ENCODE results near the gene CUX1.
"Not testable (repeated sequence)": the region's sequence is repeated elsewhere in the genome, so short reads cannot be mapped to it uniquely, and the experiment has no call there.

CUX1 gene

DNA sequence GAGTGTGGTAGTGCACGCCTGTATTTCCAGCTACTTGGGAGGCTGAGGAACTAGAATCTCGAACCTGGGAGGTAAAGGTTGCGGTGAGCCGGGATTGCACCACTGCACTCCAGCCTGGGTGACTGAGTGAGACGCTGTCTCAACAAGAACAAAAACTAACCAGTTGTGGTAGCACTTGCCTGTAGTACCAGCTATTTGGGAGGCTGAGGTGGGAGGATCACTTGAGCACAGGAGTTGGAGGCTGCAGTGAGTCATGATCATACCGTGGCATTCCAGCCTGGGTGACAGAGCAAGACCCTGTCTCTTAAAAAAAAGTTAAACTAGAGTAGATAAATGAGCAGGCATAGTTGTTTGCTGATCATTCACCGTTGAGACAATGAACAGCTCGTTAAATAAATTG lies 48.9 kb downstream of the CUX1 start:
- Histone ChIP-seq H3K4me1 (ENCODE audit: insufficient read depth, poor library complexity, severe bottlenecking) (peaks cover 17% of the 10 kb centered on the region), H3K9me3 (ENCODE audit: severe bottlenecking) (no peaks in the 10 kb centered on the region), H3K4me3 (ENCODE audit: severe bottlenecking) (no peak overlapping the region), H3K36me3 (ENCODE audit: low read depth) (no peaks in the 10 kb centered on the region), H3K27ac (ENCODE audit: poor library complexity, severe bottlenecking) (no peak overlapping the region), H3K27me3 (ENCODE audit: insufficient read depth, poor library complexity, severe bottlenecking) (no peaks in the 10 kb centered on the region)
- TF ChIP-seq, protein P1, sequence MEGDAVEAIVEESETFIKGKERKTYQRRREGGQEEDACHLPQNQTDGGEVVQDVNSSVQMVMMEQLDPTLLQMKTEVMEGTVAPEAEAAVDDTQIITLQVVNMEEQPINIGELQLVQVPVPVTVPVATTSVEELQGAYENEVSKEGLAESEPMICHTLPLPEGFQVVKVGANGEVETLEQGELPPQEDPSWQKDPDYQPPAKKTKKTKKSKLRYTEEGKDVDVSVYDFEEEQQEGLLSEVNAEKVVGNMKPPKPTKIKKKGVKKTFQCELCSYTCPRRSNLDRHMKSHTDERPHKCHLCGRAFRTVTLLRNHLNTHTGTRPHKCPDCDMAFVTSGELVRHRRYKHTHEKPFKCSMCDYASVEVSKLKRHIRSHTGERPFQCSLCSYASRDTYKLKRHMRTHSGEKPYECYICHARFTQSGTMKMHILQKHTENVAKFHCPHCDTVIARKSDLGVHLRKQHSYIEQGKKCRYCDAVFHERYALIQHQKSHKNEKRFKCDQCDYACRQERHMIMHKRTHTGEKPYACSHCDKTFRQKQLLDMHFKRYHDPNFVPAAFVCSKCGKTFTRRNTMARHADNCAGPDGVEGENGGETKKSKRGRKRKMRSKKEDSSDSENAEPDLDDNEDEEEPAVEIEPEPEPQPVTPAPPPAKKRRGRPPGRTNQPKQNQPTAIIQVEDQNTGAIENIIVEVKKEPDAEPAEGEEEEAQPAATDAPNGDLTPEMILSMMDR (IDR thresholded peaks at IDR 0.05; ENCODE audit: poor library complexity, severe bottlenecking): no peak
- no peak for DNase-seq (ENCODE audit: low spot score)
- ATAC-seq (ENCODE audit: low read depth): no peak

DNA sequence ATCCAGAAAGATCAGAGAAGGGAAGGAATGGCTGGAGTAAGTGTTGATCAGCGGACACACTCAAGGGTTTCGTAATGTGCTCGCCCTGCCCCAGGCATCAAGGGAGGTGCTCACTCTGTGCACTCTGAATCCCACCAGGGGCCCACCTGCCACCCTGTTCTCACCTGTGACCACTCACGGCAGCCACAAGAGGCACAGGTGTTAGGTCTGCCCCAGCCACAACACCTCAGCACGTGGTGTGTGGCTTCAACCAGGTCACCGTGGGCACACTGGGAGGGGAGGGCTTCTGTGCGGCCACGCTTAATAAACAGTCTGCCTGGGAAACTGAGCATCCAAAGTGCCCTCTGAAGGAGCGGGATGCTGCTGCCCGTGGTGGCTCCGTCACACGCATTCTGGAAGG lies 49.8 kb downstream of the CUX1 start:
- Histone ChIP-seq H3K4me3 (ENCODE audit: severe bottlenecking) (no peak overlapping the region), H3K27me3 (ENCODE audit: insufficient read depth, poor library complexity, severe bottlenecking) (no peaks in the 10 kb centered on the region), H3K36me3 (ENCODE audit: low read depth) (no peaks in the 10 kb centered on the region), H3K9me3 (ENCODE audit: severe bottlenecking) (no peaks in the 10 kb centered on the region), H3K27ac (ENCODE audit: poor library complexity, severe bottlenecking) (no peak overlapping the region), H3K4me1 (ENCODE audit: insufficient read depth, poor library complexity, severe bottlenecking) (peaks cover 17% of the 10 kb centered on the region)
- ATAC-seq (ENCODE audit: low read depth) (no peak), DNase-seq (ENCODE audit: low spot score) (no peak)
- TF ChIP-seq, protein P1 (IDR thresholded peaks at IDR 0.05; ENCODE audit: poor library complexity, severe bottlenecking): no peak

DNA sequence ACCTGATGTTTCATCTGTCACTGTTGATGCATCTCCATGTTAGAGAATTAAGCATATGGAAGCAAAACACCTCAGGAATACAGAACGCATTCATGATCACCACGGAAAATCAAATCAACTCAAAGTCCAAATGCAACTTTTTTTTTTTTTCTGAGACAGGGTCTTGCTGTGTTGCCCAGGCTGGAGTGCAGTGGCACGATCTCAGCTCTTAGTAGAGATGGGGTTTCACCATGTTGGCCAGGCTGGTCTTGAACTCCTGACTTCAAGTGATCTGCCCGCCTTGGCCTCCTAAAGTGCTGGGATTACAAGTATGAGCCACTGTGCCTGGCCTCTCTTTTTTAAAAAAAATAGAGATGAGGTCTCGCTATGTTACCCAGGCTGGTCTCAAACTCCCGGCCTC lies 50.3 kb downstream of the CUX1 start:
- H3K36me3 ChIP-seq (ENCODE audit: low read depth); DNase-seq (ENCODE audit: low spot score); H3K27ac ChIP-seq (ENCODE audit: poor library complexity, severe bottlenecking); H3K27me3 ChIP-seq (ENCODE audit: insufficient read depth, poor library complexity, severe bottlenecking); H3K9me3 ChIP-seq (ENCODE audit: severe bottlenecking); H3K4me3 ChIP-seq (ENCODE audit: severe bottlenecking); ATAC-seq (ENCODE audit: low read depth): not testable (repeated sequence)
- peaks cover 17% of the 10 kb centered on the region for H3K4me1 ChIP-seq (ENCODE audit: insufficient read depth, poor library complexity, severe bottlenecking)

DNA sequence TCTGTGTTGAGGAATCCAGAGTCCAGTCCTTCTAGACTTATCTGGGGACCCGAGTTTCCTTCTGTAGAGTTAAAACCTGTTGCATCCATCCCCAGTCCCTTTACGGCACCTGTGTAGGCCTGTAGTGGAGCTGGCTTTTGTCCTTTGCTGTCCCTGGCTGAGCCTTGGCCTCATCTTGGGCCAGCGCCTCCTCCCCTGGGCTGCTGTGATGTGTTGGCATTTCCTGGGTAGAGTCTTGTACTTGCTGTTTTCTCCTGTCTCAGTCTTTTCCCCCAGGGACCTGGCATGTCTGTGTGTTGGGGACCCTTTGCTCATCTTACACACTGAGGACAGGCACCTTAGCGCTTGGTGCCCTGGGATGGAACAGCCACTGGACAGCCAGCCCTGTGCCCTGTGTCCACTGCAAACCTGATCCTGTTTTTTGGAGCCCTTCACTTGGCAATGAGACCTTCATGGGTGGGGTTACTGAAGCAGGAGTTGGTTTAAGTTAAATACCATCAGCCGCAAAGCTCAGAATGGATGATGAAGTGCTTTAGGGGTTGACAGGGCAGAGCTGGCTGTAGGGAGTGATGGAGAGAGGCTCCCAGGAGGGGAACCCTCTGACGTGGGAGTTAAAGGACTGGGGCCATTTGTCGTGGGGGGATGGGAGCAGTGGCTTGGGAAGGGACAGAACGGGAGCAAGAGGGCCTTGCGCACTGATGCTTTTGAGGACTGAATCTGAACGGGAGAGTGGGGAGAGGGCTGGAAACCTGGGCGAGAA lies 50.9 kb downstream of the CUX1 start:
- no peak for ATAC-seq (ENCODE audit: low read depth)

DNA sequence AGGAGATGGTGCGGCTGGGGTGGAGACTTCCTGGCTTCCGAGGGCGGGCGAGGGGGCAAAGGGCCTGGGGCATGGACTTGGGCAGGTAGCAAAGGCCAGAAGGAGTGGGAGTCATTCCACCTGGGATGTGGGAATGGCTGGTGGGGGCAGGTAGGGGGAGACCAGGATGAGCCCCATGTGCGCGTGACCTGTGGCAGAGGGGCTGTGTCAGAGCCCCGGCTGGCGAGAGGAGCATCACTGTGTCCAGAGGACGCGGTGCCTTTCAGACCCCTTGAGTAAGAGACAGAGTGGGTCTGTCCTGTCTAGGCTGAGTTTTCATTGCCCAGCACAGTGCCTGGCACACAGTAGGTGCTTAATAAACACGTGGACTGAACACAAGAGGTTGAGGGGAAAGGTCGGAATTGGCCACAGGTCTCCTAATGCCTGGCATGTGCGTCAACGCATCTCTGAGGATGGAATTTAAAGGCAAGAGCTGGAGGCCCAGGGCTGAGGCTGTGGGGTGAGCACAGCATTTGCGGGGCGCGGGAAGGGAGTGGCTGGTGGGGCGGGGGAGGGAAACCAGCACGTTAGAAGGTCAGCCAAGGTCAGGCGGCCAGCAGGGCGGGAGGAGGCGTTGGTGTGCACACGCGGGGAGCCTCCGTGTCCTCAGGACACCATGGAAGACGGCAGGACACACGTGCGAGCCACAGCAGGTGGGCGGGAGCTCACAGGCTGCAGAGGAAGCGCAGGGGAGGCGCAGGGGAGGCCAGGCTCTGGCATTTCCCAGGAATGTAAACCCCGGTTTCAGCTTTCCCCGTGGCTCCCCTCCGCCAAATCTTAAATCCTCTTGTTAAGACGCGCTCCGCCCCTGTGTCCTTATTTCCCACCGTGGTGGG lies 51.8 kb downstream of the CUX1 start:
- ATAC-seq (ENCODE audit: low read depth) (no peak), DNase-seq (ENCODE audit: low spot score) (no peak)
- no peaks in the 10 kb centered on the region for H3K36me3 ChIP-seq (ENCODE audit: low read depth)
- no peak overlapping the region for H3K4me3 ChIP-seq (ENCODE audit: severe bottlenecking)
- H3K27me3 ChIP-seq (ENCODE audit: insufficient read depth, poor library complexity, severe bottlenecking): no peaks in the 10 kb centered on the region
- H3K4me1 ChIP-seq (ENCODE audit: insufficient read depth, poor library complexity, severe bottlenecking): peaks cover 17% of the 10 kb centered on the region
- TF ChIP-seq, protein P1 (IDR thresholded peaks at IDR 0.05; ENCODE audit: poor library complexity, severe bottlenecking): no peak
- peak overlapping the region; percentile 81 for H3K27ac ChIP-seq (ENCODE audit: poor library complexity, severe bottlenecking)
- no peaks in the 10 kb centered on the region for H3K9me3 ChIP-seq (ENCODE audit: severe bottlenecking)

More for the DNA sequence above, 50.9 kb downstream of the CUX1 start:
- Histone ChIP-seq H3K27me3 (ENCODE audit: insufficient read depth, poor library complexity, severe bottlenecking) (no peaks in the 10 kb centered on the region), H3K27ac (ENCODE audit: poor library complexity, severe bottlenecking) (no peak overlapping the region), H3K4me1 (ENCODE audit: insufficient read depth, poor library complexity, severe bottlenecking) (peaks cover 17% of the 10 kb centered on the region), H3K36me3 (ENCODE audit: low read depth) (no peaks in the 10 kb centered on the region), H3K9me3 (ENCODE audit: severe bottlenecking) (no peaks in the 10 kb centered on the region), H3K4me3 (ENCODE audit: severe bottlenecking) (no peak overlapping the region)
- TF ChIP-seq, protein P1 (IDR thresholded peaks at IDR 0.05; ENCODE audit: poor library complexity, severe bottlenecking): no peak
- no peak for DNase-seq (ENCODE audit: low spot score)

All from RWPE2 (cell line).